Gastrocnemius medialis (tissue), 4 donors: ENCODE results near the gene ASB5. TPM values are rescaled to one million over a fixed set of nuclear protein-coding genes. Genes with fewer than 3 reads are reported as not detected.
A peak's percentile ranks its signal among the peaks of the same experiment; 100 is the strongest.
"Not testable (repeated sequence)": the region's sequence is repeated elsewhere in the genome, so short reads cannot be mapped to it uniquely, and the experiment has no call there.

Experiments
- ATAC-seq, 2 donors: fragments of 150-250 bp; one replicate each; pipeline ENCODE4 v1.9.1; 2016
- DNase-seq, 2 donors: peaks; one replicate each; pipeline ENCODE4 v3.0.0-alpha.2; 2019
- H3K27ac ChIP-seq, 4 donors: fragments of 200-600 bp; sonication (generic); 1 replicate in 1 of 4; 2 replicates in 3 of 4; pipeline ENCODE4 v1.5.1; 2016 to 2018; ENCODE audit warnings: mild to moderate bottlenecking in 2 of 4, moderate library complexity in 1 of 4
- H3K27me3 ChIP-seq, 3 donors: fragments of 200-600 bp; sonication (generic) in 2 of 3; 1 replicate in 1 of 3; 2 replicates in 2 of 3; pipeline versions ENCODE4 v1.5.1 to v1.6.0; 2016 to 2019; ENCODE audit warnings: mild to moderate bottlenecking in 1 of 3, moderate library complexity in 1 of 3
- H3K36me3 ChIP-seq, 2 donors: fragments of 200-600 bp; sonication (generic) in 1 of 2; one replicate each; pipeline ENCODE4 v1.5.1; 2017 to 2018
- H3K4me1 ChIP-seq, 2 donors: fragments of 200-600 bp; sonication (generic) in 1 of 2; one replicate each; pipeline ENCODE4 v1.5.1; 2016 to 2017; ENCODE audit warnings: mild to moderate bottlenecking in 2 of 2
- H3K4me3 ChIP-seq, 4 donors: fragments of 200-600 bp; sonication (generic) in 3 of 4; 1 replicate in 1 of 4; 2 replicates in 3 of 4; pipeline ENCODE4 v1.5.1; 2016 to 2019; ENCODE audit warnings: mild to moderate bottlenecking in 2 of 4
- H3K9me3 ChIP-seq, 3 donors: fragments of 200-600 bp; sonication (generic) in 2 of 3; 1 replicate in 1 of 3; 2 replicates in 2 of 3; pipeline ENCODE4 v1.5.1; 2016 to 2019
- POLR2A ChIP-seq, 2 donors: fragments of 450-650 bp; IDR thresholded peaks; one replicate each; pipeline ENCODE4 v1.6.1; 2017; ENCODE audit warnings: antibody characterized with exemption in 2 of 2, mild to moderate bottlenecking in 2 of 2, moderate library complexity in 2 of 2
- in situ Hi-C, 4 donors: fragments of 200-750 bp; cut with MboI; loops; one replicate each; pipeline versions ENCODE4 v1.15.0 to v1.8.0; 2017; ENCODE audit warnings: low sequenced_read_pairs in 4 of 4
- intact Hi-C: fragments of 100-400 bp; cut with DNase I; formaldehyde crosslinking; loops from one replicate; pipeline ENCODE4 v1.15.1; 2023; ENCODE audit warnings: low total_unique reads
- total RNA-seq, 4 donors: library from RNA; depleted of rRNA; stranded (reverse); fragments of >200 nt; gene quantifications; one replicate each; pipeline versions ENCODE4 v1.1.0 to v1.2.3, GENCODE V29; 2016
- TF ChIP-seq, protein P1 (sequence below), 5 experiments: fragments of 450-650 bp in 3 of 5; fragments of 200-600 bp in 2 of 5; sonication (generic) in 2 of 5; IDR thresholded peaks in 4 of 5; conservative IDR thresholded peaks in 1 of 5; 1 replicate in 4 of 5; 2 replicates in 1 of 5; pipeline ENCODE4 v1.5.1; 2016 to 2019; ENCODE audit warnings: antibody characterized with exemption in 5 of 5, mild to moderate bottlenecking in 3 of 5, moderate library complexity in 3 of 5

Gene ASB5
- total RNA-seq, 4 donors from 2014 or later = 48.7 to 284 (median 179) TPM

GRCh38 chr4:176287546-176287945 is 18.5 kb upstream of the ASB5 start:
- Histone ChIP-seq H3K36me3 (no peaks in the 10 kb centered on the region), H3K9me3 (no peaks in the 10 kb centered on the region), H3K4me1 (no peaks in the 10 kb centered on the region), H3K4me3 (no peak overlapping the region), H3K27me3 (no peaks in the 10 kb centered on the region), H3K27ac (no peak overlapping the region)
- no peak for ATAC-seq
- DNase-seq = no peak
- TF ChIP-seq, protein P1, sequence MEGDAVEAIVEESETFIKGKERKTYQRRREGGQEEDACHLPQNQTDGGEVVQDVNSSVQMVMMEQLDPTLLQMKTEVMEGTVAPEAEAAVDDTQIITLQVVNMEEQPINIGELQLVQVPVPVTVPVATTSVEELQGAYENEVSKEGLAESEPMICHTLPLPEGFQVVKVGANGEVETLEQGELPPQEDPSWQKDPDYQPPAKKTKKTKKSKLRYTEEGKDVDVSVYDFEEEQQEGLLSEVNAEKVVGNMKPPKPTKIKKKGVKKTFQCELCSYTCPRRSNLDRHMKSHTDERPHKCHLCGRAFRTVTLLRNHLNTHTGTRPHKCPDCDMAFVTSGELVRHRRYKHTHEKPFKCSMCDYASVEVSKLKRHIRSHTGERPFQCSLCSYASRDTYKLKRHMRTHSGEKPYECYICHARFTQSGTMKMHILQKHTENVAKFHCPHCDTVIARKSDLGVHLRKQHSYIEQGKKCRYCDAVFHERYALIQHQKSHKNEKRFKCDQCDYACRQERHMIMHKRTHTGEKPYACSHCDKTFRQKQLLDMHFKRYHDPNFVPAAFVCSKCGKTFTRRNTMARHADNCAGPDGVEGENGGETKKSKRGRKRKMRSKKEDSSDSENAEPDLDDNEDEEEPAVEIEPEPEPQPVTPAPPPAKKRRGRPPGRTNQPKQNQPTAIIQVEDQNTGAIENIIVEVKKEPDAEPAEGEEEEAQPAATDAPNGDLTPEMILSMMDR (IDR thresholded peaks at IDR 0.05 in 4 of 5, conservative IDR thresholded peaks at IDR 0.05 in 1 of 5) = no peak
- no peak for TF ChIP-seq POLR2A (IDR thresholded peaks at IDR 0.05)
- intact Hi-C loops = no loop called here
- in situ Hi-C loops = no loop called here

DNA sequence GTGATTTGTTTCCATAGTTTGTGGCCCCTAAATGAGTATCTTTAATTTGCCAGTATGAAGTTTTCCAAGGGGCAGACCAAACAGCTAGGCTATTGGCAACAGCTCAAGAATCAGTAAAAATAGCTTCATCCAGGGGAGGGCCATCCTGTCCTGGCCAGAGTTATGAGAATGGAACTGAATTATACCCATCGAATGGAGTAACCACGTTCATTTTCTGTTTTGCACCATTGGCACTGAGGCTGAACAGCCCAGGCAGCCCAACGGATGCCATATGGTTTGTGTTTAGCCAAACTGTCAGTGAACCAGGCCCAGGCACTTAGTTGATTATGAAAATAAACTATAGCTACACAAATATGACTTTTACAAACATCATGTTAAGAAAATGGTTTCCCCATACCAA is 17.7 kb upstream of the ASB5 start:
- in situ Hi-C loops = no loop called here
- intact Hi-C loops = no loop called here
- no peaks in the 10 kb centered on the region for H3K36me3 ChIP-seq
- no peak overlapping the region for H3K4me3 ChIP-seq
- no peak for TF ChIP-seq POLR2A (IDR thresholded peaks at IDR 0.05)
- TF ChIP-seq, protein P1 (IDR thresholded peaks at IDR 0.05 in 4 of 5, conservative IDR thresholded peaks at IDR 0.05 in 1 of 5) = no peak
- H3K4me1 ChIP-seq = no peaks in the 10 kb centered on the region
- no peaks in the 10 kb centered on the region for H3K9me3 ChIP-seq
- H3K27me3 ChIP-seq = no peaks in the 10 kb centered on the region
- DNase-seq = no peak
- H3K27ac ChIP-seq = no peak overlapping the region
- ATAC-seq = no peak

DNA sequence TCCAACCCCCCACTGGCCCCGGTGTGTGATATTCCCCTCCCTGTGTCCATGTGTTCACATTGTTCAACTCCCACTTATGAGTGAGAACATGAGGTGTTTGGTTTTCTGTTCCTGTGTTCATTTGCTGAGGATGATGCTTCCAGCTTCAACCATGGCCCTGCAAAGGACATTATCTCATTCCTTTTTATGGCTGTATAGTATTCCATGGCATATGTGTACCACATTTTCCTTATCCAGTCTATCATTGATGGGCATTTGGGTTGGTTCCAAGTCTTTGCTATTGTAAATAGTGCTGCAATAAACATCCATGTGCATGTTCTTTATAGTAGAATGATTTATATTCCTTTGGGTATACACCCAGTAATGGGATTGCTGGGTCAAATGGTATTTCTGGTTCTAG is 10.5 kb upstream of the ASB5 start:
- H3K4me3 ChIP-seq, ATAC-seq, intact Hi-C loops, H3K27me3 ChIP-seq, H3K27ac ChIP-seq, H3K9me3 ChIP-seq, H3K36me3 ChIP-seq, DNase-seq: not testable (repeated sequence)
- in situ Hi-C loops = loop anchor here in 1 of 4 donors (5.0 kb wide), 1 partner anchor 127 kb away; no protein-coding TSS in a partner anchor
- peaks cover 0 to 28% of the 10 kb centered on the region in 2 donors for H3K4me1 ChIP-seq

DNA sequence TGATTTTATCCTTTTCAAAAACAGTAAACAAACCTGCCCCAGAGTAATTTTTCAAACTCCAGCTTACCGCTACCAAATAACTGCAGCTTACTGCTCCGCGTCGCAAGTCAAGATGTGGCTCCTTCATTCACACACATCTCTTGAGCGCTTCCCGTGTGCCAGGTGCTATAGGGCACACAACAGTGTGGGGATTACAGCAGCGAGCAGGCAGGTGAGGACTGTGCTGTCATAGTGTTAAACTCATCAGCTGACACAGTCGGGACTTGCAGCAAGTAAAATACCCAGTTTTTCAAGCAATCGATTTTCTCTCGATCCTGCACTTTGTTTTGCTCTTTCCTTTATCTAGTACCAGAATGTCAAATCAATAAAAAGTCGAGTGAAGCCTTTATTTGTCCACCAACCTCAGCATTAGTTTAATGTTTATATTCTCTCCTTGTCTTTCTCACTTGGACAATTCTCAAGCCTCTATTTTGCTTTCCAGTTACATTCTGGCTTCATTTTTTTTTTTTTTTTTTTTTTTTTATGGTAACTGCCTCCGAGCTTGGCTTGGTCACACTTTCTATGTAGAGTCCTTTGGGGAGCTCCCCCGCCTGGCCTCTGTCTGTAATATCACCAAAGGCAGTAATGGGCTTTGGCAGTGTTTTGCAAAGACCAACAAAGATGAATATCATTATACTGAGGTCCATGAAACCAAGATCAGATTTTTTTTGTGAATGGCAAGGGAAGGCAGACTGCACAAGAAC is 8.3 kb upstream of the ASB5 start:
- Histone ChIP-seq H3K27ac (peak overlapping the region; percentile 88 to 98 (median 94)), H3K4me1 (peaks cover 0 to 43% of the 10 kb centered on the region in 2 donors), H3K9me3 (no peaks in the 10 kb centered on the region), H3K4me3 (peak overlapping the region; percentile 27 to 36 (median 28)), H3K36me3 (no peaks in the 10 kb centered on the region), H3K27me3 (no peaks in the 10 kb centered on the region)
- no peak for TF ChIP-seq POLR2A (IDR thresholded peaks at IDR 0.05)
- TF ChIP-seq, protein P1 (IDR thresholded peaks at IDR 0.05 in 4 of 5, conservative IDR thresholded peaks at IDR 0.05 in 1 of 5) = peak; percentile 39 to 64 (median 46)
- DNase-seq = peak; percentile 38 to 73
- ATAC-seq = peak; percentile 64 to 69
- in situ Hi-C loops (loop anchor here in 1 of 4 donors (5.0 kb wide), 1 partner anchor 125 kb away; no protein-coding TSS in a partner anchor), intact Hi-C loops (loop anchor here (1.0 to 2.0 kb wide), 2 partner anchors 41 to 127 kb away; partner anchors contain the start of gene SPCS3)

GRCh38 chr4:176276710-176277109 is 7.7 kb upstream of the ASB5 start:
- peaks cover 1 to 45% of the 10 kb centered on the region in 2 donors for H3K4me1 ChIP-seq
- H3K4me3 ChIP-seq = peak overlapping the region; percentile 27 to 36 (median 28)
- H3K9me3 ChIP-seq = no peaks in the 10 kb centered on the region
- no peak for DNase-seq
- intact Hi-C loops = loop anchor here (1.0 to 2.0 kb wide), 2 partner anchors 42 to 126 kb away; partner anchors contain the start of gene SPCS3
- H3K27me3 ChIP-seq = no peaks in the 10 kb centered on the region
- H3K36me3 ChIP-seq = no peaks in the 10 kb centered on the region
- peak overlapping the region; percentile 88 to 98 (median 94) for H3K27ac ChIP-seq
- in situ Hi-C loops = loop anchor here in 1 of 4 donors (5.0 kb wide), 1 partner anchor 124 kb away; no protein-coding TSS in a partner anchor
- peak in 1 of 2 donors; percentile 30 for ATAC-seq
- TF ChIP-seq POLR2A (IDR thresholded peaks at IDR 0.05) = no peak
- TF ChIP-seq, protein P1 (IDR thresholded peaks at IDR 0.05 in 4 of 5, conservative IDR thresholded peaks at IDR 0.05 in 1 of 5) = no peak
